ENCODE measurements around the gene ABLIM2.

ABLIM2 gene

DNA sequence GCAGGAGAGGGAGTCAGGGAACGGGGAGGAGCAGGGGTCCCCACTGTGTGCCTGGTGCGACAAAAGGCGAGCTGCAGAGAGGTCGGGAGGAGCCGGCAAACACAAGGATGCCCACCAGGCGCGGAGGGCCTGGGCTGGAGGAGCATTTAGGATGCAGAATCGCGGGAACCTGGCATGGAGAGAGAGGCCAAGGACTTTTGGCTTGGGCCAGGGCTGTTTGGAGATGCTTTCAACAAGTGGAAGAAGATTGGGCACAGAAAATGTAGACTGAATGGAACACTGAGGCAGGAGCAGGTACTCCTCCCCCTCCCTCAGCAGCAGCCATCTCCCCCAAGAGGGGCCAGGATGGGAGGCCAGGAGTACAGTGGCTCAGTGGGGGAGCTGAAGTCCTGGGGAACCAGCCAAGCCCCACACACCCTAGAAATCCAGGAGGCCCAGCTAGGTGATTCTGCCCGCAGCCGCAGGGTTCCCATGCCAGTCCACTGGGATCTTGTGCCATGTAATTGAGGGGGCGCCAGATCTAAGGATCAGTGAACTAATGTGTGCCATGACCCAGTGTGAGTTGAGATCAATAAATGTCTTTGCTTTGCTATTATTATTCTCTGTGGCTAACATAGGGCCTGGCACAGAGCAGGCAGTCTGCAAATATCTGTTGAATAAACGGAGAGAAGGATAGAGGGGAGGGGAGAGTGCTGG, 1.1 kb upstream of the ABLIM2 start:
- peak in 1 of 56 donors; percentile 39 for DNase-seq

GRCh38 chr4:8157944-8158709, 486 bp downstream of the ABLIM2 start:
- DNase-seq = peak in 2 of 56 donors; percentile 20 to 57

GRCh38 chr4:8157496-8157895, 1.1 kb downstream of the ABLIM2 start:
- peak in 1 of 56 donors; percentile 20 for DNase-seq

- no peak for DNase-seq
Measured at GRCh38 chr4:8156617-8157016, 2.0 kb downstream of the ABLIM2 start.

DNA sequence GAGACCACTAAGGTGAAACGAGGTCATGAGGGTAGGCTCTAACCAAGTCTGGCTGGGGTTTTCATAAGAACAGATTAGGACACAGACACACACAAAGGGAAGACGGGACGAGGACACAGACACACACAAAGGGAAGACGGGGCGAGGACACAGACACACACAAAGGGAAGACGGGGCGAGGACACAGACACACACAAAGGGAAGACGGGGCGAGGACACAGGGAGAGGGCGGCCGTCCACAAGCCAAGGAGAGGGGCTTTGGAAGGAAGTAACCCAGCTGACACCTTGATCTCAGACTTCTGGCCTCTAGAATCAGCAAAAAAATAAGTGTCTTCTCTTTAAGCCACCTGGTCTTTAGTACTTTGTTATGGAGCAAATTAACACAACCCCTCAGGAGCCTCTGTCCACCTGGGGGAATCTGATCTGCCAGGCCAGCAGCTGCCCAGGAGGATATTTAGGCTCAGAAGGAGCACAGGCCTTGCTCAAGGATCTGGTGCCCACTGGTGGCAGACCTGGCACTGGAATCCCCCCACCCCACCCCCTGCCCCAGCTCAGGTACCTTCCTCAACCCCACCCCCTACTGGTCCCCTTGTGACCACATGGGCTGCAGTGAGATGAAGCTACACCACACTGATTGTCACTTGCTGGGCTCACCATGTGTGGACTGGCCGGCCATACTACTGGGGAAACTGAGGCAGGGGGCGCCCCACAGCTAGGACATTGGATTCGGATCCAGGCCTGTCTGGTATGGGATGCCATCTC, 2.8 kb downstream of the ABLIM2 start:
- no peak for DNase-seq

GRCh38 chr4:8155048-8155447, 3.6 kb downstream of the ABLIM2 start:
- no peak for DNase-seq

GRCh38 chr4:8153441-8153840, 5.2 kb downstream of the ABLIM2 start:
- DNase-seq = no peak

DNA sequence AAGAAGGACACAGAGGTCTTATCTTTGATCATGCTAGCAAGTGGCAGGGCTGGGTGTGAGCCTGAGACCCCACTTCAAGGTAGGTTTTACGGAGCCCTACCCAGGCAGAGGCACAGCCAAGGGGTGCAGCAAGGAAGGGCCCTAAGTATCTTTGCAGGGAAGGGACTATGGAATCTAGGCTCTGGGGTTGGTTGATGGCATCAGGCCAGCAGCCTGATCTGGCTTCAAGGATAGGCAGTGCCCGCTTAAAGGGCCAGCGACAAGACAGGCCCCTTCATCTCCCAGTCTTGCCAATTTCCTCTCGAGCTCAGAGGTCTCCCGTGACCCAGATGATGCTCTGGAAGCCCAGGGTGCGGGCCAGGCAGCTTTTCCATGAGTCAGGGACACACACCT, 5.8 kb downstream of the ABLIM2 start:
- DNase-seq = peak in 1 of 56 donors; percentile 14

DNA sequence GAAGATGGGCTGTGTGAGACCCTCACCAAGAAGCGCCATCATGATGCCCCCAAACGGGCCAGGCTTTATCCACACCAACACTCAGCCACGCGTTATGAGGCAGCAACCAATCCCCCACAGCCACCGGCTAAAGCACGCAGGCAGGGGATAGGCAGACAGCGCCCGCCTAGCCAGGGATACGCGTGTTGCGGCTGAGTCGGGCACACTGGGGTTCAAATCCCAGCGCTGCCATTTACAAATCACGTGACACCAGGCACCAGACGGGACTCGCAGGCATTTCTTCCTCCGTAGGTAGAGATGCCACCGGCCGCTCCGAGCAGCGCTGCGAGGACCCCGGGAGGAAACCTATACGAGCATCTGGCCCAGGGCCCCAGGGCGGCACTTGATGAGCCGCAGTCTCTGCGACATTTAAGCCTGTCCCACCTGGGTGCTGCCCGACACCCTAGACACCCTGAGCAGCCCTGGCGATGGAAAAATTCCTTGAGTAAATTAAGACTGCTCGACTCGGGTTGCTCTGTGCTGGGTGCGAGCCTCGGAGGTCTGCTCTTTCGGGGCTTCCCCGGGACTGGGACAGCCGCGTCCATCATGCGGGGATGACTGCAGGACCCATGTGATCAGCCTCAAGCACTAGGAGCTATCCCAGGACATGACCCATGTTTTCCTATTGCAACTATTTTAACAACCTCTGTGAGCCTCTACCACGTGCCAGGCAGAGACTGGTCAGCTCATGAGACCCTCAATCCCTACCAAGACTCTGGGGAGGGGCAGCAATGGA, 6.3 kb downstream of the ABLIM2 start:
- no peak for DNase-seq

- DNase-seq = no peak
Measured at GRCh38 chr4:8151165-8151650, 7.4 kb downstream of the ABLIM2 start.

DNA sequence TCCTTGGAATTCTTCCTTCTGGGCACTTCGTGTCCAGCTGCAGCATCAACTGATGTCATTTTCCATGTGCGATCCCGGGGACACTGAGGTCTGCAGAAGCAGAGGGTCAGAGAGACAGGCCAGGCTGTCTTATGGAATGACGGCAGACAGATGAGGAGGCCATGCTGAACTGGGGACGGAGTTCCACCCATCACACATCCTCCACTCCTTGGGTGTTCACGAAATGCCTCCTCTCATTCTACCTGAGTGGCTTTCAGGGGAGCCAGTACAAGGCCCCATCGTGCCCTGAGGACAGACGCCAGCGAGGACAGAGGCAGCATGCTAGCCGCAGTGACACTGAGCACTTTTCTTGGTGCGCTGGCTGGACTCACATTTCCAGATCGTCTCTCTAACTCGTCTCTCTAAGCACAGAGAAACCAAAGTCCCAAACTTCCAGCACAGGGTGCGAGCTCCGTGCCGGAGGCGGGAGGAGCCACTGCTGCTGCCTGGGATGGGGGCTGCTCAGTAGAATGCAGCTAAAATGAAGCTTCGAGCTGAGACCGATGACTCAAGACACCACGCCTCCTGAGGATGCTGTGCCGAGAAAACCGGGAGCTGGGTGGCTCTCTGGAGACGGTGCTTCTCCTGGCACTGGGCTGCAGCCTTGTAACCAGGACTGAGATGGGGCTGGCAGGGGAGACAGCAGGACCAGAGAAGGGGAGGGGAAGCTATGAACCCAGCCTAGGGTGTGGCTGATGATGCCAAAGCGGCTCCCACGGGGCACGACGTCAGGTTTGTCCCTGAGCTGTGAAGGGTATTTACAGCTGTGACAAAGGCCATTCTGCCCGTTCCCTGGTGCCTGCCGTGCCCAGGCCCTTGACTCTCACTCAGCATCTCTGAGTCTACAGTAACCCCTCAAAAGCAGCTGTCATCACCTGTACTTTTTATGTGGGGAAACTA, 8.2 kb downstream of the ABLIM2 start:
- DNase-seq = peak in 29 of 56 donors; percentile 11 to 77 (median 37)

DNA sequence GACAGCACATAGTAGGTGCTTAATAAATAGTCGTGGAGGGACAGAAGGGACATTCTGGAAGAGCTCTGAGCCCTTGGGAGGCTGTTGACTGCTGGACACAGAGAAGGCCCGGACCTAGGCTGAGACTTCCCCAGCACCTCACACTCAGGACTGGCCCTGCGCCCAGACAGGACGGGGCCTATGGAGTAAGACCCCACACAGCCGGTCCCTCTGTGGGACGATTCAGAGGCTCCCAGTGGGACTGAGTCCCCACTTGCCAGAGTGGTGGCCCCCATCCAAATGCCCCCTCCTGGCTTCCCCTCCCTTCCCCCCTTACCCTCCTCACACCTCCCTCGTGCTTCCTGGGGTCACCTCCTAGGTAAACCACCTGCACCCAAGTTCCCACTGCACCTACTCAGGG, 8.9 kb downstream of the ABLIM2 start:
- no peak for DNase-seq

DNA sequence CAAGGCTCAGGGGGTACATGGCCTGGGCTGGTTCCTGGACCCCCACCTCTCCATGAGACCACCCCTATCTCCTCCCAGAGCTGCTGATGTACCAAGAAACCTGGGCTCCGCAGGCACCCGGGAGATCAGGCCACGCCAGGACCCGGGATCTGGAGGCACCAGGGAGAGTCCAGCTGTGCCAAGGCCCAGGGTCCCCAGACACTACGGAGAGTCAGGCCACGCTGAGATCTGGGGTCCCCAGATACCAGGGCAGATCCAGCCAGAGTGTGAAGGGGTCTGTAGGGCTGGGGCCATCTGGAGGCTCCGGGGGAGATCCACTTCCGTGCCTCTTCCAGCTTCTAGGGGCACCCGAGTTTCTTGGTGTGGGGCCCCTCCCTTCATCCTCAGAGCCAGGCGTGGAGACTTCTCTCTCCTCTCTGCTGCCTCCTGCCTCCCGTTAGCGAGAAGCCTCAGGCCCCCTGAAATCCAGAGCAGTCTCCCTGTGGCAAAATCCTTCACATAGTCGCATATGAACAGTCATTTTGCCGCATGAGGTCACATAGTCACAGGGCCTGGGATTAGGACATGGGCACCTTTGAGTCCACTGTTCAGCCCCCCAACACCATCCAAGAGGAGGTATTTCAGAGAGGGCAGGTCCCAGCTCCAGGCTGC, 9.7 kb downstream of the ABLIM2 start:
- DNase-seq = no peak

DNA sequence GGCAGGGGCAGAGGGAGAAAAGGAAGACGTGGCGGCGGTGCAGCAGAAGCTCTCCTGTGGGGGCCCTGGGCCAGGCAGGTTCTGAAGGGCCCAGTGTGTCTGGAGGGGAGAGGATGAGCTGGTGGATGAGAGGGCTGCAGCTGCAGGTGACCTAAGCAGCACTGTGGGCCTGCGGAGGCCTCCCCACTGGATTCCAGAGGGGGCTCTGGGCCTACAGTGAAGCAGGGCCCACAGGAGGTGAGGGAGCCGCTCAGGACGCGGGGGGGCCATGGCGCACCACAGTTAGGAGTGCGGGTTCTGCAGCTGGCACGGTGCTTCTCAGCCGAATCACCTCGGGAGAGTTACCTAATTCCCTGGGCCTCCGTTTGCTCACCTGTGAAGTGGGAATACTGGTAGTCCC, 10.5 kb downstream of the ABLIM2 start:
- no peak for DNase-seq

DNA sequence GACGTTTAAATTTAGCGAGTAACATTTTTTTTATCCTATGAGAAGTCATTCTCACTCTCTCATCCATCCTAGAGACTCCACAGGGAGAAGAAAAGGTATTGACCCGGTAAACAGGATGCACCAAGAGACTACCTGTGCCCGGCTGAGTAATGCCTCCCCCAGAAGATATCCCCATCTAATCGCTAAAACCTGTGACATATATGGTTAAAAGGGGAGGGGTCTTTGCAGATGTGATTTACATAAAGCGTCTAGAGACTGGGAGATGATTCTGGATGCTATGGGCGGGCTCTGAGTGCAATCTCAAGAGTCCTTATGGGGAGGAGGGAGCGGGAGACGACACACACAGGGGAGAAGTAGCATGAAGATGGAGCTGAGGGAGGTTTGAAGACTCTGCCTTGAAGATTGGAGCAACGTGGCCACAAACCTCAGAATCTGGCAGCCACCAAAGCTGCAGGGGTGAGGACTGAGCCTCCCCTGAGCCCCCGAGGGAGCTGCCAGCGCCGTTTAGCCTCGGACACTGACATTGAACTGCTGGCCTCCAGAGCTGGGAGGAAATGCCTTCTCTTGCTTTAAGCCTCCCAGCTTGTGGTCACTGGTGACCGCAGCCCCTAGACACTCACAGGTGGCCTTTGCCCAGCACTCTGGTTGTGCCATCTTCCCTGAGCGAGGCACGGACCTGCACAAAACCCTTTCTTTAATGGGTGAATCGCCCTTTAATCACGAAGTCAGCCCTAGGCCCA, 11.2 kb downstream of the ABLIM2 start:
- no peak for DNase-seq

- DNase-seq = no peak
Measured at GRCh38 chr4:8146157-8146556, 12.5 kb downstream of the ABLIM2 start.

DNA sequence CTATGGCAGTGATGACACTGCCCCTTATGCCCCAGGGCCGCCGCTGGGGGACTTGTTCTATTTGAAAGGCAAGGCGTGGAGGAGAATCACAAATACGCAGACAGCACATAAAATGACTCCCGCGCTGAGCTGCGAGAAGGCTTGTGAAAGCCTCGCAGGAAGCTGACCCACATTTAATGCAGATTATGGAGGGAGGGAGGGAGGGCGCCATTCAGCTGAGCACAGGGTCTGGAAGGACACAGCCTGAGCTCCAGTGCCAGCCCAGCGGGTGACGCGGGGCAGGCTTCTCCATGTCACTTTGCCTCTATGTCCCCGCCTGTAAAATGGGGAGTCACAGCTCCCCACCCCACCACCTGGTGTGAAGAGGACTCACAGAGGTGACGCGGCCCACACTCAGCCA, 14.3 kb downstream of the ABLIM2 start:
- DNase-seq = peak in 32 of 56 donors; percentile 16 to 70 (median 42)

GRCh38 chr4:8143392-8144140, 15.0 kb downstream of the ABLIM2 start:
- no peak for DNase-seq

Measured in nucleus accumbens (tissue), 56 donors.